ENCODE measurements around the gene PLA2G6.
A peak's percentile ranks its signal among the peaks of the same experiment; 100 is the strongest.

The PLA2G6 gene

DNA sequence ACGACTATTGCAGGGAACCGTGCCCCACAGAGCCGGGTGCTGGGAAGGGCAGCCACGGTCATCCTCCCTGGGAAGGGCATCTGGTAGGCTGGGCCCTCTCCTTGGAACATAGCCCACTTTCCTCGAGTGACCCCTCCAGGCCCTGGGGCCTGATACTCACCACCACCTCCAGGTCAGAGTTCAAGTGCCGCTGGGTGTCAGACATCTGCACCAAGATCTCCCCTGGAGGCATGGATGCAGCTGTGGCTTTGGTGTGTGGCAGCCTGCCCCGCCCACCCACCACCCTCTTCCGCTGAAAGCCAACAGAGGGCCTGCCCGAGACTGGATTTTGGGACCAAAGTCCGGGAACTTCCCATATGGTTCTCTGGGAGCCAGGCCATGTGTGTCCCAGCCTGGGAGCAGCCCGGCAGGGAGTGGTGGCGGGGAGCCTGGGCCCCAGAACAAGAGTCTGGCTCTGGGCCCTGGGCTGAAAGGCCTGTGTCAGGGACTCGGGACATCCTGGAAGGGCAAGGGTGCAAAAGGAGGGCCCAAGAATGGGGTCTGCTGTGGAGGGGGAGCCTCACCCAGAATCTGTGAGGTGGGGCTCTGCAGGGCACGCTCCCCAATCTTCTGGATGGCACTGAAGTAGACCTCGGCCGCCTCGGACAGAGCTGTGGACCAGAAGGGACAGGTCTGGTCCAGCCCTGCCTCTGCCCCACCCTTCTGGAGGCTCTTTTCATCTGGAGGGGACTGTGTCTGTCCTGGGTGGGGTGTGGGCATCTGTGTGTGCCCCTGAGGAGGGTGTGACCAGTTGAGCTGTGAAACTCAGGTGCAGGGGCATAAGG lies 73.7 kb downstream of the PLA2G6 start:
- DNase-seq, result no peak

- no peak for DNase-seq
Measured at GRCh38 chr22:38106814-38107578, 74.6 kb downstream of the PLA2G6 start.

DNA sequence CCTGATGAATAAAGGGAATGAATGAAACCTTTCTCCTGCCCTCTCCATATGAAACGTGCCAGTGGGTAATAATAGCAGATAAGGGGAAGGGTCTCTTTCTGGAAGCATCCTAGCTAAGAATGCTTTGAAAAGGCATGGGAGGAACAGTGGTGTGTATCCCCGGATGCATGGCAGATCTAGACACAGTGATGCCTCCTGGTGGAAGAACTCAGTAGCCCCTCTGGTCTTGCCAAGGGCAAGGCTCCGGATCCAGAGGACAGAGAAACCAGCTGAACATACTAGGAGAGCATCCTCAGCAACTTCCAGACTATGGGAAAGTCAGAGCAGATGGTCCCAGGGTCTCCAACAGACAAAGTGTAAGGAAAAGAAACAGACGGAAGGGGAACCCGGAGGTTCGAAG lies 77.5 kb downstream of the PLA2G6 start:
- DNase-seq, result peak; percentile 64 to 71

- no peak for DNase-seq
Measured at GRCh38 chr22:38103641-38104040, 78.0 kb downstream of the PLA2G6 start.

- DNase-seq, result no peak
Measured at GRCh38 chr22:38098410-38099249, 83.0 kb downstream of the PLA2G6 start.

DNA sequence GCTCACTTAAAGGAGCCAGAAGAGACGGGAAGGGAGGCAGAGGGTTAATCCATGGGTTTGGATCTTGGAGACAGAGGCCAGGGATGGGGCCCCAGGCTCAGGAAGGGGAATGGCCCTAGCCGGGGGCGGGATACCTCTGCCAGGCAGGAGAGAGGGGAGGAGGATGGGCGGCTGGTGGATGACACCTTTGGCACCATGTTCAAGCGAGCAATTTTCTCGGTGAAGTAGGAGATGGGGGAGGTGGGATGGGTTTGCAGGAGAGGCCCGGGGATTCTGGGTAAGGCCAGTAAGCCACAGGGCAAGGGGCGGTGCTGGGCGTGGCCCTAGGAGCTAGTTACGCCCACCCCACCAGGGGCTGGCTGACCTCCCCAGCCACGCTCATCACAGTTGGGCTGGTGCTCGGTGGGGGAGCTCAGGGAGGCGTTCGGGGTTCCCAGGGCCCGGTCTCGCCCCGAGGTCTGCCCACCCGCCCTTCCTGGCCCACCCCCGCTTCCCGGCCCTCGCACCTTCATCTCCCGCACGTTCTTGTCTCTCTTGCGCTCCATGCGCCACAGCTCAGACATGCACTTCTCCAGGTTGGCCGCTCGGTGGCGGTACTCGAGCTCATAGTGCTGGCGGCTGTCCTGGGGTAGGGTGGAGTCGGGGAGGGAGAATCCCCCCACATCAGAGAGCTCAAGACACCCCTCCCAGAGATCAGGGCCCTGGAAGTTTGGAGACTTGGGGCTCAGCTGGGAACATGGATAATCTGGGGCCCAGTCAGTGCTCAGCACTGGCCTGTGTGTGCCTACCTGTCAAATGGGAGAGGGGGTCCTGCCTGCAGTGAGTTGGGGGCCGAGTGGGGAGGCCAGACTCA lies 83.8 kb downstream of the PLA2G6 start:
- DNase-seq, result no peak

DNA sequence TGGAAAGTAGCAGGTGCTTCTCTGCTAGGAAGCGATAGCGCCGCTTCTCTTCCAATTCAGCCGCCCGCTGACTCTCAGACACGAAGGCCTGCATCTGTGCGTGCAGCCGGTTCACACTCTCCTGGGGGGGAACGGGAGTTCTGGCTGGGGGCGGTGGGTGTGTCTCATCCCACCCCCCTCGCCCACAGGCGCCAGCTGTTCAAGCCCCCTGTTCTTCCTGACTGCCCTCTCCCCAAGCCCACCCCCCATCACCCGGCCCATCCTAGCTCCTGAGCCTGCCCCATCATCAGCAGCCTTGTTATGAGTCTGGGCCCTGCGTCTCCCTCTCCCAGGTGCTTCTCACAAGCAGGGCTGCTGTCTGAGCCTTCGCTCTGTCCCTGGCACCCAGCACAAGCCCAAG lies 84.6 kb downstream of the PLA2G6 start:
- no peak for DNase-seq

DNA sequence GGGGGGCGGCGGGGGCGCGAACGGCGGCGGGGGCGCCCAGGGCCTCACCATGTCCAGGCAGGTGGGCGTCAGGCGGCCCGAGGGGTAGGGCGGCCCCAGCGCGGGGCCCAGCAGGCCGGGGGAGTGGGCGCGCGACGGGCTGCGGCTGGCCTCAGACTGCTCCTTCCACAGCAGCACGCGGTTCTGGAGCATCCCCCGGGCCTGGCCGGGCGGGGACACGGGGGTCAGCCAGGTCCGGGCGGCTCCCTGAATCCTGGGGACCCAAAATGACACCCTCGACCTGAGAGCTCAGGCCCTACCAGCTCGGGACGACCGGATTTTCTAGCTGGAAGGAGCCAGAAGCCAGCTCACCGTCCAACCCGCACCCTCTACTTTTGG lies 92.2 kb downstream of the PLA2G6 start:
- DNase-seq, result no peak

GRCh38 chr22:38088629-38089473 lies 92.8 kb downstream of the PLA2G6 start:
- DNase-seq, result no peak

- DNase-seq, result no peak
Measured at GRCh38 chr22:38087855-38088254, 93.8 kb downstream of the PLA2G6 start.

- DNase-seq, result no peak
Measured at GRCh38 chr22:38086942-38087341, 94.7 kb downstream of the PLA2G6 start.

DNA sequence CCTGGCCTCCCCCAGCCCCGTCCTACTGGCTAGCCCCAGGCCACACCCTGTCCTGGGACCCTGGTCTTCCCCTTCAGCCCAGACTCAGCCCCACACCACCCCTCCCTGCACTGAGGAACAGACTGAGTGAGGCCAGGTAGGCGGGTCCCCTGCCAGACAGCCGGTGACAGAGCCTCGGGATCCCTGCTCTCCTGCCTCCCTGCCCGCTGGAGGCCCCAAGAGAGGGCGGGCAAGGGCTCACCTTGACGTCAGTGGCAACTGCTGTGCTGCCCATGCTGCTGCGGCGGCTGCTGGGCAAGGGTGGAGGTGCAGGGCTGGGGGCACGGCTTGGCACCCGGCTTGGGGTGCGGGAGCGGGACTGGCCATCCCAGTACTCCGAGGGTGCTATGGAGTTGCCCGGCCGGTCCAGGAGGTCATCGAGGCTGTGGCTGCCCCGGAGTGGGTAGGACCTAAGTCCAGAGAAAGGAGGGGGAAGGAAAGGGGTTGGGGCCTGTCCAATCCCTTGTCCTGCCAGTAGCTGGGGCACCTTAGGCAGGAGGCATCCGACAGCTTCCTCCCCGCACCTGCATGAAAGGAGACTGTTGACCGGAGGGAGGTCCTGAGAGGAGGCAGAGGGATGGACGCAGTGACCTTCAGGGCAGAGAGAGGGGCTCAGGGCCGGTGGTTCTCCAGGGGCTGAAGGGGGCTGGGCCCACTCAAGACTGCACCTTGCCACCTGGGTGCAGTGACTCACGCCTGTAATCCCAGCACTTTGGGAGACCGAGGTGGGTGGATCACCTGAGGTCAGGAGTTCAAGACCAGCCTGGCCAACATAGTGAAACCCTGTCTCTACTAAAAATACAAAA lies 95.4 kb downstream of the PLA2G6 start:
- DNase-seq, result no peak

DNA sequence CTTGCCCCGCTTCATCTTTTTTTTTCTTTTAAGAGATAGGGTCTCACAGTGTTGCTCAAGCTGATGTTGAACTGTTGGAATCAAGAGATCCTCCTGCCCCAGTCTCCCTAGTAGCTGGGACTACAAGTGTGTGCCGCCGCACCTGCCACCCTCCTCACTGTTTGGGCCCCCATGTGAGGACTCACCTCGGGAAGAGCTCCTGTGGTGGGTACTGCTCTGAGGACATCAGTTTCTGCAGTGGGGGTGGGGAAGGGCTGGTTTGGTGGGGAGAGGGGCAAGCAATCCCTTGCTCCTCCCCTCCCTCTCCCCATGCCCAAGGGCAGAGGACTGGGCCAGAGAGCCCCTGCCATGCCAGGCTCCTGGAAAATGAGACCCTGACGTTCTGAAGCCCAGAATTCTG lies 96.1 kb downstream of the PLA2G6 start:
- no peak for DNase-seq

GRCh38 chr22:38085056-38085455 lies 96.6 kb downstream of the PLA2G6 start:
- DNase-seq, result no peak

GRCh38 chr22:38083931-38084631 lies 97.5 kb downstream of the PLA2G6 start, which contains the start of gene SLC16A8:
Gene SLC16A8, minus strand, starts transcription at chr22:38084184. Its CDS starts 1,311 bp downstream, at chr22:38082873.
- DNase-seq, result no peak

DNA sequence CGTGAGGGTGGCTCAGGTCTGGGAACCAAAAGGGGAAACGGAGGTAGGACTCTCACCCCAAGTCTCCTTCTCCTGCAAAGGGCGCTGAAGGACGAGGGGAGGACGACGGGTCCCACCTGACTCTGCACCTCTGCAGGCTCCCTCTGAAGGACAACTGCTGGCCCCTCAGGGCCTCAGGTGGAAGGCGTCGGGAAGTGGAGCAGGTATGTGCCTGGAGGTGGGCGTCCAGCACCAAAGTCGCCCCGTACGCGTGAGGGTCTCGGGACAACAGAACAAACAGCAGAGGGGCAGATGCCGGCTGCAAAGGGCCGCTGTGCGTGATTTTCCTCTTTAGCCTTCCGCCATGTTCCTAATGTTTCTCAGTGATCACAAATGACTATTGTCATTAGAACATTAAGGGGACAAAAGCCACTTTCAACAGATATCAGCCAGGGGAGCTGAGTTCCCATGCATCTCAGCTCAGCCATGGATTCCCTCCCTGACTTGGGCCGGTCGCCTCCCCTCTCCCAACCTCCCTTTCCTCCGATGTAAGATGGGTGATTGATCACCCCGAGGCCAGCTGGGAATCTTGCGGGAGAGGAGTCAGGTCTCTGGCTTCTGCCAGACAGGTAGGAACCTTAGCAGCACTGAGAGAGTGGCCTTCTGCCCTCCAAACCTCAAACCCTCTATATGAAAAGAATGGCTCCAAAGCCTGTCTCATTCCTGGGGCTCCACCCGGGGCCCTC lies 98.5 kb downstream of the PLA2G6 start:
- DNase-seq, result no peak

- no peak for DNase-seq
Measured at GRCh38 chr22:38081941-38082828, 99.4 kb downstream of the PLA2G6 start.

GRCh38 chr22:38081636-38081940 lies 100.0 kb downstream of the PLA2G6 start:
- DNase-seq, result no peak
